ENCODE results near the gene PRIMPOL.
"Not testable (repeated sequence)": the region's sequence is repeated elsewhere in the genome, so short reads cannot be mapped to it uniquely, and the experiment has no call there.

The PRIMPOL gene

DNA sequence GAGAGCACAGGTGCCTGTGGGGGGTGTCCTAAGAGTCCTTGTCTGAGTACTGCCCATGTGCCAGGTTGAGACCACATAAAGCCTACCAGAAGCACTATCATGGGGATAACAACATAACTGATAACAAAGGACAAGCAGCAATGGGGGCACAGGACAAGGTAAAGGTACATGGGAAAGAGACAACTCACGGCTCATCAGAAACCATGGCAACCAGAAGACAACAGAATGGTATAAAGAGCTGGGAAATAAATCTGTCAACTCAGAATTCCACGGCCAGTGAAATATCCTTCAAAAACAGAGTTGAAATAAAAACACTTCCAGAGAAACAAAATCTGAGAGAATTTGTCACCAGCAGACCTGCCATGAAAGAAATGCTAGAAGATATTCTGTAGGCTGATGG, 64.3 kb downstream of the PRIMPOL start:
- DNase-seq (ENCODE audit: low read depth): no peak

DNA sequence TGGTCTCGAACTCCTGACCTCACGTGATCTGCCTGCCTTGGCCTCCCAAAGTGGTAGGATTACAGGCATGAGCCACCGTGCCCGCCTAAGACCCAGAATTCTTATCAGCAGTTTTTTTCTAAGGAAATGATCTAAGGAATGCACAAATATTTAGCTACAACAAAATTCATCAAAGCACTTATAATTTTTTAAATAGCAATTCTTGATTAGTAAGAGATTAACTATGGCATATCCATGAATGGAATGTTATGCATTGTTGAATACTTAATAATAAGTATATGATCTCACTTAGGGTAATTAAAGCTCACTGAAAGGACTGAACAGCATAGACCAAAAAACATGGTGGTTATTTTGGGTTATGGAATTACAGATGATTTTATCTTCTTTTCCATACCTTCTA, 66.0 kb downstream of the PRIMPOL start:
- no peak for DNase-seq (ENCODE audit: low read depth)

DNA sequence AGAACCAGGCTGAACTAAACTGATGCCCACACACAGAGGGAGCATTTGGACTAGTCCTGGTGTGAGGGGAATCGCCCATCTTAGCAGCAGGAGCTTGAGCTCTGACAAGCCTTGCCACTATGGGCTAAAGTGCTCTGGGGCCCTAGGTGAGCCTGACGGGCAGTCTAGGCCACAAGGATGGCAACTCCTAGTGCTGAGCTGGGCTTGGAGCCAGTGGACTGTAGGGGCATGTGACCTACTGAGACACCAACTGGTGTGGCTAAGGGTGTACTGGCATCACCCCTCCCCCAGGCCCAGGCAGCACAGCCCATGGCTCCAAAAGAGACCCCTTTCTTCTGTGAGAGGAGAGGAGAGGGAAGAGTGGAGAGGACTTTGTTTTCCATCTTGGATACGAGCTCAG, 69.9 kb downstream of the PRIMPOL start:
- no peak for DNase-seq (ENCODE audit: low read depth)

DNA sequence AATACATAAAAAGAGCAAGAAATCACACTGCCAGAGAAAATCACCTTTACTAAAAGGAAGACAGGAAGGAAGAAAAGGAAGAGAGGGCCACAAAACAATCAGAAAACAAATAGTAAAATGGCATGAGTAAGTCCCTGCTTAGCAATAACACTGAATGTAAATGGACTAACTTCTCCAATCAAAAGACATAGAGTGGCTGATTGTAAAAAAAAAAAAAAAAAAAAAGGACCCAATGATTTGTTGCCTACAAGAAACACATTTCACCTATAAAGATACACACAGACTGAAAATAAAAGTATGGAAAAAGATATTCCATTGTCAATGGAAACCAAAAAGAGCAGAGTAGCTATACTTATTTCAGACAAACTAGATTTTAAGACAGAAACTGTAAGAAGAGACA, 71.7 kb downstream of the PRIMPOL start:
- DNase-seq (ENCODE audit: low read depth): no peak

DNA sequence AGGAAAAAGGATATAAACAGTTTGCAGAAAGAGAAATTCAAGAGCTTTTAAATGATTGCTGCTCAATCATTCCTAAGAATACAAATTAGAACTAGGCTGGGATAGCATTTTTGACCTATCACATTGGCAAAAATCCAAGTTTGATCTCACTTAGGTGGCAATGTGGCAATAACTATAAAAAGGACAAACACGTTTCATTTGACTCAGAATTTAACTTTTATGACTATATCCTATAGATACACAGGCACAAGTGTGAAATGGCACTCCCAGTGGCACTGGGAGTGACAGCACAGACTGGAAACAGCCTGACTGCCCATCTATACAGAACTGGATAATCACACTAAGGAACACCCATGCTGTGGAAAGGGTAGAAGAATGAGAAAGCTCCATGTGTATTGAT, 73.3 kb downstream of the PRIMPOL start:
- no peak for DNase-seq (ENCODE audit: low read depth)

DNA sequence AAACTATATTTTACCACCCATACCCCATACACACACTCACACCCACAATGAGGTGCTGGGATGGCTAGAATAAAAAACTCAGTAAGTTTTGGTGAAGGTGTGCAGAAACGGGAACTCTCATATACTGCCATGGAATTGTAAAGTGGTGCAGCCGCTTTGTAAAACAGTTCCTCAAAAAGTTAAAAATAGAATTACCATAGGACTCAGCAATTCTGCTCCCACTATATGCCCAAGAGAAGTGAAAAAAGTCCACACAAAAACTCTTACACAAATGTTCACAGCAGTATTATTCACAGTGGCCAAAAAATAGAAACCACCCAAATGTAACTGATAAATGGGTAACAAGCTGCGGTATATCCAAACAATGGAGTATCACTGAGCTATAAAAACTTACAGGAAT, 77.9 kb downstream of the PRIMPOL start:
- DNase-seq (ENCODE audit: low read depth): no peak

DNA sequence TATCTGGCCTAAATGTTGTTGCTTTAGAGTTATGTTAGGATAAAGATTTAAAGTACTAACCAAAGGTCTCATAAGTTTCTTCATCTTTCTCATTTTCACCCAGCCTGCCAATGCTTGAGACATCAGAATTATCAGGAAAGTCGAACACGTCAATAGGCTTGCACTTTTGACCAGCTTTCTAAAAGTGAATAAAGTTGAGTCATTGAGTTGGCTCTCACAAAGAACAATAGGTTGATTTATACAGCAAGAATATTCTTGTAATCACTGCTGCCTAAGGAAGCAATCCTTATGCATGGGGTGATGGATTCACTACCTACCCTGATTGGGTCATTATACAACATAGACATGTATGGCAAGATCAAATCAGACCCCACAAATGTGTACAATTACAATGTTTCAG, 79.3 kb downstream of the PRIMPOL start:
- DNase-seq (ENCODE audit: low read depth): peak; percentile 55

DNA sequence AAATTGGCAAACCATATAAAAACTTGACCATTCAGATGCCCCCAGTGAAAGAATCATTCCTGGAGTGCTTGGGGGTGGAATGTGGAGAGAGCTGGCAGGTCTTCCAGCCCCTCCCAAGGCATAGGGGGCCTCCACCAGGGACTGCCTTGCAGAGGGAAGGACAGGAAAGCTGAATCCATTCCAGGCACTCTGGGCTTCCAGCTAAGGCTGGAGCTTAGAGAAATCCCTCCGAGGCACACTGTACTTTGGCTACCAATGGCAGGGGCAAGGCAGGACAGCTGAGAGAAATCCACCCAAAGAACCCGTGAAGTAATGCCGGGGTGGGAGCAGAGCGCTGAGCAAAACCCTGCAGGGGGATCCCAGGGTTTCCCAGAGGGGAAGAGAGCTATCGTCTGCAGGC, 80.4 kb downstream of the PRIMPOL start:
- DNase-seq (ENCODE audit: low read depth): no peak

DNA sequence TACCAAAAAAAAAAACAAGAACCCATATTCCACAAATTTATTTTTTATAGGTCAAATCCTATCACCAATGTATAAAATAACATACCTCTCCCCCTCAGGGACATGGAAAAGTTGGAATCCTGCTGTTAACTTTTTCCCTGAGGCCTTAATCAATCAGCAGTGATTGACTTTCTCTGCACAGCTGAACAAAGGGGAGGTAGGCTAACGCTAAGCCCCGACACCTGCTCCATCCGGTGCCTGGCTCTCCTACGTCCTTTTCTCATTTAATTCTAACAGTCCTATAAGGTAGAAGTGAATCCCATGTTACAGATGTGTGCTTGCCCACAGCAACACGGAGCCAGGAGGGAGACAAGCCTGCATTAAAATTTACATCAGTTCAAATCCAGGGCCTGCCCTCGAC, 81.5 kb downstream of the PRIMPOL start:
- no peak for DNase-seq (ENCODE audit: low read depth)

DNA sequence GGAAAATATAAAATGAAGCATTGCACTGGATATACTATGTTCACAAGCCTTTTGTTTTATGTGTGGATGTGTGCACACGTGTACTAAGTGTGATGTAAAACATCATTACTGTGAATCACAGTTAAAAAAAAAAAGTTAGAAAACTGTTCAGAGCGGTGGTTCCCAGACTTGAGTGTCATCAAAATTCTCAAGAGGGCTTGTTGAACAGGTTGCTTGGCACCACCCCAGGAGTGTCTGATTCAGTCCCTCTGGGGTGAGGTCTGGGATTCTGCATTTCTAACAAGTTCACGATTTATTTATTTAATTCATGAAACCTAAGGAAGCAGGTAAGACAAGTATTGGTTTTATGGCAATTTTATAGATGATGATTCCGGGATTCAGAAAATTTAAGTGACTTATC, 82.6 kb downstream of the PRIMPOL start:
- peak; percentile 62 for DNase-seq (ENCODE audit: low read depth)

DNA sequence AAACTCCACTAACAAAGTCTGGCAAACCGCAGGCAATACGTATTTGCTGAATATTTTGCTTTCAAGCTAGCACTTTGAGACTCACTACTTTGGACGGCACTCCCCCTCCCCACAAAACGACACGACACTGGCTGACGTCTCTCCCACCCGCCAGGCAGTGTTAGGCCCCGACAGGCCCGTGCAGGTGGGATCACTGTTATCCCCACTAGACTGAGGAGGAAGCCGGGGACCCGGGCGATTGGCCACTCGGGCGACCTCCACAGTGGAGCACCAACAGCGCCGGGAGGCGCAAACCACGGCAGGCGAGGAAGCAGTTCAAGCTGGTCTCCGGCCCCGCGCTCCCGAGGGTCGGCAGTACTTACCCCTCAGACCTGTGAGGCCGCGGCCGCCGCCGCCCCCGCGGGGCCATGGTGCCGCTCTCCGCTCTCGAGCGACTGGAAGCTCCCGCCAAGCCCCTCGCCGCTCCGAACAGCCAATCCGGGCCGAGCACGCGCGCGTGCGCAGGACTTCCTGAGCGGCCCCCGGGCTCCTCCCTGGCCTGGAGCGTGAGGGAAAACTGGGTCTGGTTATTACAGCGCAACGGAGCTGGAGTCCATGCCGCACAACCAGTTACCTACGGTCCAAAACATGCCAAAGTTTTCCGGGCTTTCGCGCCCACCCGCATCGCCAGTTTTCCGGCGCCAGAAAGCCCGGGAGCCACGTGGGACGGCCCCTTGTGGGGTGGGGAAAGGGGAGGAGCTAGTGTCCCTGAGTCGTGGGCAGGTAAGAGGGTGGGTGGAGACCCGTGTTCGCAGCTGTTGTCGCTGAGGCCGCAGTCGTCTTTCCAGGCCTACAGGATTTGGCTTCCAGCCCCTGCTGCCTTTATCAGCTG, 84.4 kb downstream of the PRIMPOL start, which contains the start of gene CENPU:
CENPU (minus strand) TSS at position 443 of the 871 bp plus-strand sequence; CDS start at position 409, 34 bp downstream.
- peak; percentile 97 for DNase-seq (ENCODE audit: low read depth)

DNA sequence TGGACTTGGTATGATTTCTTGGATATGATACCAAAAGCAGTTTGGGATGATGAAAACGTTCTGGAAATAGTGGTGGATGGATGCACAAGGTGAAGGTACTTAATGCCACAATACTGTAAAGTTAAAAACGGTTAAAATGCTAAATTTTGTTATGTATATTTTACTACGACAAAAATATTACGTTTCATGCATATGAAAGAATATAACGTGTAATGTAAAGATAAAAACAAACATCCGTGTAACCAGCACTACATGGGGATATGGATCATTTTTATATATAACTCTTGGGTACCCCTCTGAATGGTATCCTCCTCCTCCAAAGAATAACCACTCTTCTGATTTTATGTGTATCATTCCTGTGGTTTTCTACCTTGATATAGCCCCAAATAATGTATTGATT, 85.2 kb downstream of the PRIMPOL start:
- DNase-seq (ENCODE audit: low read depth): no peak

DNA sequence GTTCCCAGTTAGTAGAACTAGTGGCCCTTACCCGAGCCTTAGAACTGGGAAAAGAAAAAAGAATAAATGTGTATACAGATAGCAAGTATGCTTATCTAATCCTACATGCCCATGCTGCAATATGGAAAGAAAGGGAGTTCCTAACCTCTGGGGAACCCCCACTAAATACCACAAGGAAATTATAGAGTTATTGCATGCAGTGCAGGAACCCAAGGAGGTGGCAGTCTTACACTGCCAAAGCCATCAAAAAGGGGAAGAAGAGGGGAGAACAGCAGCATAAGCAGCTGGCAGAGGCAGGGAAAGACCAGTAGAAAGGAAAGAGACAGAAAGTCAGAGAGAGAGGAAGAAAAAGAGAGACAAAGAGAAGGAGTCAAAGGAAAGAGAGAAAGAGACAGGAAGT, 90.0 kb downstream of the PRIMPOL start:
- not testable (repeated sequence) for DNase-seq (ENCODE audit: low read depth)

DNA sequence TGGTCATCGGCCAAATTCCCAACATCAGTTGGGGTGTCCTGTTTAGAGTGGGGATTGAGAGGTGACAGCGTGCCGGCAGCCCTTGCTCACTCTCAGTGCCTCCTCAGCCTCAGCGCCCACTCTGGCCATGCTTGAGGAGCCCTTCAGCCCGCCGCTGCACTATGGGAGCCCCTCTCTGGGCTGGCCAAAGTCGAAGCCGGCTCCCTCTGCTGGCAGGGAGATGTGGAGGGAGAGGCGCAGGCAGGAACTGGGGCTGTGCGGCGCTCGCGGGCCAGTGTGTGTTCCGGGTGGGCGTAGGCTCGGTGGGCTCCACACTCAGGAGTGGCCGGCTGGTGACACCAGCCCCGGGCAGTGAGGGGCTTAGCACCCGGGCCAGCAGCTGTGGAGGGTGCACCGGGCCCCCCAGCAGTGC, 91.4 kb downstream of the PRIMPOL start:
- DNase-seq (ENCODE audit: low read depth): no peak

DNA sequence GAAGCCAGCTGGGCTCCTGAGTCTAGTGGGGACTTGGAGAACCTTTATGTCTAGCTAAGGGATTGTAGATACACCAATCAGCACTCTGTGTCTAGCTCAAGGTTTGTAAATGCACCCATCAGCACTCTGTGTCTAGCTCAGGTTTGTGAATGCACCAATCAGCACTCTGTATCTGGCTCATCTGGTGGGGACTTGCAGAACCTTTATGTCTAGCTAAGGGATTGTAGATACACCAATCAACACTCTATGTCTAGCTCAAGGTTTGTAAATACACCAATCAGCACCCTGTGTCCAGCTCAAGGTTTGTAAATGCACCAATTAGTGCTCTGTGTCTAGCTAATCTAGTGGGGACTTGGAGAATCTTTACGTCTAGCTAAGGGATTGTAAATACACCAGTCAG, 92.1 kb downstream of the PRIMPOL start:
- not testable (repeated sequence) for DNase-seq (ENCODE audit: low read depth)

DNA sequence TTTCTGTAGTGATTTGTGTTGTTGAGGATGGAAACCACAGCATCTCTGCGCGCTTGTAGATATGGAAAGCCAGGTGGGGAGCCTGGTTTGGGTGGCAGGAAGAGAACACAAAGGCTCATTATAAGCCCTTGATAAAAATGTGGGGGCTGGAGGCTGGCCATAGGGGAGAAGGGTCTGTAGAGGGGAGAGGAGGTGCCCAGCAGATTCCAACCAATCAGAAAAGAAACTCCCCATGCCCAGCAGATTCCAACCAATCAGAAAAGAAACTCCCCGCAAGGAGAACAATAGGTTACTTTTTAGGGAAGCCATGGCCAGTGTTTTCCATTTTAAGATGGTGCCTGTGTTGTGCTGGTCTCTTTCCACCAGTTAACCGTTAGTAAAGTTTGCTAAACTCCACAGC, 94.1 kb downstream of the PRIMPOL start:
- no peak for DNase-seq (ENCODE audit: low read depth)

DNA sequence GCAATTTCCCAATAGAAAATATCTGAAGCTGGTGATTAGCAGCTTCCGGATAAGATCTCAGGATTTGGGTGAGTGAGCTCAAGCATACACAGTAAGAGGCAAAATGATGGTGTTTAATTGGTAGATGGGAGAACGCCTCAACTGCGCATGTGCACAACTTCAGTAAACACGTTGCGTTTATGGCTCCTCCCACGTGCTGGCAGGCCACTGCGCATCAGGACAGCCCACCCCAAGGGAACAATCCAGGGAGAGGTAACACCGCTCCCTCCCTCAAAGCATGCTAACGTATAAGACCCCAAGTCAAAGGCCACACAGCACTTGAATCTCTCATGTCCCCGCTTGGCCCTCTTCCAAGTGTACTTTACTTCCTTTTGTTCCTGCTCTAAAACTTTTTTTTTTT, 94.7 kb downstream of the PRIMPOL start:
- DNase-seq (ENCODE audit: low read depth): no peak
